ENCODE measurements around the gene CDC42SE2. TPM values are rescaled to one million over a fixed set of nuclear protein-coding genes. Genes with fewer than 3 reads are reported as not detected.

CDC42SE2 gene
- total RNA-seq, 2 experiments from 2014 or later = 68.3 to 99.6 TPM

- ChIA-PET POLR2A (interaction anchor here (0.8 kb wide), 1 partner anchor 25 kb away, joined by 3 read pairs; no protein-coding TSS in a partner anchor), CTCF (interaction anchor here (1.3 to 2.0 kb wide), 2 partner anchors 11 to 16 kb away, joined by 5 read pairs; no protein-coding TSS in a partner anchor)
- Mint-ChIP-seq H3K4me1 (peaks cover 82% of the 10 kb centered on the region), H3K27me3 (no peaks in the 10 kb centered on the region), H3K36me3 (ENCODE audit: low read depth) (peaks cover 64% of the 10 kb centered on the region), H3K27ac (peak overlapping the region; percentile 68), H3K4me3 (no peak overlapping the region), H3K9me3 (ENCODE audit: low read depth) (no peaks in the 10 kb centered on the region)
- intact Hi-C loops (cut with DNase I, micrococcal nuclease) = no loop called here
- ATAC-seq = no peak
- DNase-seq = no peak
Measured at GRCh38 chr5:131361677-131362315, 97.9 kb downstream of the CDC42SE2 start.

DNA sequence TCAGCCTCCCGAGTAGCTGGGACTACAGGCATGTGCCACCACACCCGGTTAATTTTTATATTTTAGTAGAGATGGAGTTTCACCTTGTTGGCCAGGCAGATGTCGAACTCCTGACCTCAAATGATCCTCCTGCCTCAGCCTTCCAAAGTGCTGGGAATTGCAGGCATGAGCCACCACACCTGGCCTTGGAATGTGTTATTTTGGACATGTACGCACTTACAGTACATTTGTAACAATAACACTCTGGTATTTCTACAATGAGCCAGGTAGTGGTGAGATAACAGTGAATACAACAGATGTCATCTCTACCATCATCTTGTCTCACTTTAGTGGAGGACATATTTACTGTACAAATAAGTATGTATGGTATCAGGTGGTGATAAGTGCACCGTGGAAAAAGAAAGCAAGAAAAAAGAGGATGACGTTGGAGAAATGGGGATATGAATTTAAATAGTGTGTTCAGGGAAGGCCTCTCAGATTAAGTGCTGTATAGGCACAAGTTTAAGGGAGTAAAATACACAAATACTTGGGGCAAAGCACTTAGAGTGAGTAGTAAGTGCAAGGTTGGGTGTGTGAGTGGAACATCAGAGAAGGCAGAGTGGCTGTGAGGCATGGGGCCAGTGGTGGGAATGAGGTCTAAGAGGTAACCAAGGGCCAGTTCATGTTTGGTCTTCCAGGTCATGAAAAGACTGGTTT lies 100.1 kb downstream of the CDC42SE2 start:
- CTCF ChIA-PET = interaction anchor here (1.0 kb wide), 1 partner anchor 12 kb away, joined by 5 read pairs; no protein-coding TSS in a partner anchor
- Mint-ChIP-seq H3K4me3 (no peak overlapping the region), H3K27me3 (no peaks in the 10 kb centered on the region), H3K9me3 (ENCODE audit: low read depth) (peaks cover 3% of the 10 kb centered on the region), H3K27ac (peak overlapping the region; percentile 87), H3K36me3 (ENCODE audit: low read depth) (peaks cover 69% of the 10 kb centered on the region), H3K4me1 (peaks cover 81% of the 10 kb centered on the region)
- DNase-seq (no peak), ATAC-seq (peak; percentile 25)
- POLR2A ChIA-PET = interaction anchor here (0.6 to 0.7 kb wide), 2 partner anchors 51 to 101 kb away, joined by 3 to 10 read pairs; no protein-coding TSS in a partner anchor
- intact Hi-C loops (cut with DNase I, micrococcal nuclease) = no loop called here

DNA sequence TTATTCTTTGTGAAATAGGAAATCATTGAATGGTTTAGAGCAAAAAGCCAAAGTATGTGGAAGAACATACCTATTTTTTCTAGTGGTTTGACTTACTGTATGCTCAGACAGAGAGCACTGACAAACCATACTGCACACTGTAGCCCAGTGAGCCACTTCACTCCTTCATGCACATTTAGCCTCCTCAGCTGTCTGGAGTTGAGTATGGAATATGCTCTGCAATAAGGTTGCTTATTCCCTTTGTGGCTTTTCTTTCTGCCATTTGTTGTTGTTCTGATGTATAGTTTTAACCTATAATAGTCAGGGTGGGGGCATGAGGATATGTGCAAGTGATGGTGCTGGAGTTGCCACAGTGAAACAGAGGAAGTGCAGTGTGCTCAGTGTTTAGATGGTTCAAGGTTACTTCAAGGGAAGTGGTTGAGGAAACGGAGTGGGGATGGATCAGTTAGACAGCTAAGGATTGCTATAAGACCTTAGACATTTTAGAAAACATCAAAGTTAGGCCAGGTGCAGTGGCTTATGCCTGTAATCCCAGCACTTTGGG lies 100.7 kb downstream of the CDC42SE2 start:
- peak overlapping the region; percentile 87 for H3K27ac Mint-ChIP-seq
- H3K9me3 Mint-ChIP-seq (ENCODE audit: low read depth) = peaks cover 3% of the 10 kb centered on the region
- H3K36me3 Mint-ChIP-seq (ENCODE audit: low read depth) = peaks cover 68% of the 10 kb centered on the region
- peak; percentile 59 for ATAC-seq
- ChIA-PET POLR2A (no interaction called here), CTCF (interaction anchor here (0.6 kb wide), 1 partner anchor 10 kb away, joined by 3 read pairs; no protein-coding TSS in a partner anchor)
- no peak overlapping the region for H3K4me3 Mint-ChIP-seq
- intact Hi-C loops (cut with DNase I, micrococcal nuclease) = no loop called here
- peaks cover 82% of the 10 kb centered on the region for H3K4me1 Mint-ChIP-seq
- no peak for DNase-seq
- no peaks in the 10 kb centered on the region for H3K27me3 Mint-ChIP-seq

GRCh38 chr5:131366428-131366827 lies 102.6 kb downstream of the CDC42SE2 start:
- H3K4me1 Mint-ChIP-seq = peaks cover 87% of the 10 kb centered on the region
- H3K27ac Mint-ChIP-seq = peak overlapping the region; percentile 82
- DNase-seq (no peak), ATAC-seq (no peak)
- peaks cover 3% of the 10 kb centered on the region for H3K9me3 Mint-ChIP-seq (ENCODE audit: low read depth)
- intact Hi-C loops (cut with DNase I, micrococcal nuclease) = no loop called here
- no peaks in the 10 kb centered on the region for H3K27me3 Mint-ChIP-seq
- H3K4me3 Mint-ChIP-seq = no peak overlapping the region
- H3K36me3 Mint-ChIP-seq (ENCODE audit: low read depth) = peaks cover 57% of the 10 kb centered on the region
- CTCF ChIA-PET = interaction anchor here (1.0 to 2.0 kb wide), 4 partner anchors 10 to 23 kb away, joined by 3 to 6 read pairs (median 4); no protein-coding TSS in a partner anchor
- POLR2A ChIA-PET = interaction anchor here (0.6 to 0.8 kb wide), 2 partner anchors 11 to 113 kb away, joined by 4 to 7 read pairs; no protein-coding TSS in a partner anchor

- H3K27ac Mint-ChIP-seq = peak overlapping the region; percentile 67
- no peak overlapping the region for H3K4me3 Mint-ChIP-seq
- DNase-seq (no peak), ATAC-seq (no peak)
- peaks cover 86% of the 10 kb centered on the region for H3K4me1 Mint-ChIP-seq
- H3K9me3 Mint-ChIP-seq (ENCODE audit: low read depth) = peaks cover 3% of the 10 kb centered on the region
- intact Hi-C loops (cut with DNase I, micrococcal nuclease) = no loop called here
- H3K27me3 Mint-ChIP-seq = no peaks in the 10 kb centered on the region
- POLR2A ChIA-PET = interaction anchor here (0.6 kb wide), 1 partner anchor 114 kb away, joined by 7 read pairs; no protein-coding TSS in a partner anchor
- peaks cover 56% of the 10 kb centered on the region for H3K36me3 Mint-ChIP-seq (ENCODE audit: low read depth)
- CTCF ChIA-PET = interaction anchor here (1.0 to 2.0 kb wide), 3 partner anchors 11 to 15 kb away, joined by 3 to 6 read pairs (median 5); no protein-coding TSS in a partner anchor
Measured at GRCh38 chr5:131367219-131367860, 103.5 kb downstream of the CDC42SE2 start.

- CTCF ChIA-PET = interaction anchor here (0.8 to 1.9 kb wide), 5 partner anchors 9 to 96 kb away, joined by 3 to 10 read pairs (median 3); no protein-coding TSS in a partner anchor
- intact Hi-C loops (cut with DNase I, micrococcal nuclease) = loop anchor here in 1 of 2 experiments (1.0 kb wide), 1 partner anchor 9 kb away; no protein-coding TSS in a partner anchor
- Mint-ChIP-seq H3K36me3 (ENCODE audit: low read depth) (peaks cover 59% of the 10 kb centered on the region), H3K27me3 (no peaks in the 10 kb centered on the region), H3K4me1 (peaks cover 88% of the 10 kb centered on the region), H3K27ac (peak overlapping the region; percentile 80), H3K4me3 (no peak overlapping the region), H3K9me3 (ENCODE audit: low read depth) (peaks cover 3% of the 10 kb centered on the region)
- DNase-seq (no peak), ATAC-seq (no peak)
- POLR2A ChIA-PET = interaction anchor here (0.6 kb wide), 2 partner anchors 10 to 114 kb away, joined by 3 to 4 read pairs; no protein-coding TSS in a partner anchor
Measured at GRCh38 chr5:131368866-131369265, 105.0 kb downstream of the CDC42SE2 start.

- intact Hi-C loops (cut with DNase I, micrococcal nuclease) = no loop called here
- ATAC-seq = no peak
Measured at GRCh38 chr5:131369558-131369957, 105.7 kb downstream of the CDC42SE2 start.

DNA sequence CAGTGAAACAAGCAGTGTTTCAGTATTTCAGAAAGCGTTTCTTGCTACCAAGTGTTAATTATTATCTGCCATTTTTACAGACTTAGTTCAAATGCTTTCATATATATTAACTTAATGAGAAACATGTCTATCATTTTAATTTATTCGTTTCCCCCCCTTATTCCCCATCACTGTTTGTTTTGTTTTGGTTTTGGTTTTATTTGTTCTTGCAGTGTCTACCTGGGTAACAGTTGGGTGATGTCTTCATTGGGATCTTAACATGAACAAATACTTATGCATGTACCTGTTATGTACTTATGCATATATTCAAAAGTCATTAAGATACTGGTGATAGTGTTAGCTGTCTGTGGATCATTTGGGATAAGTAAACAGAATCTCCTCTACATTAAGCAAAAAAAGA lies 108.0 kb downstream of the CDC42SE2 start:
- Mint-ChIP-seq H3K4me1 (peaks cover 92% of the 10 kb centered on the region), H3K4me3 (no peak overlapping the region), H3K36me3 (ENCODE audit: low read depth) (peaks cover 47% of the 10 kb centered on the region), H3K27me3 (no peaks in the 10 kb centered on the region), H3K9me3 (ENCODE audit: low read depth) (peaks cover 6% of the 10 kb centered on the region), H3K27ac (peak overlapping the region; percentile 48)
- ChIA-PET CTCF (interaction anchor here (1.0 kb wide), 1 partner anchor 500 kb away, joined by 4 read pairs; no protein-coding TSS in a partner anchor), POLR2A (no interaction called here)
- intact Hi-C loops (cut with DNase I, micrococcal nuclease) = no loop called here
- no peak for ATAC-seq
- DNase-seq = no peak

More at GRCh38 chr5:131369558-131369957, 105.7 kb downstream of the CDC42SE2 start:
- peaks cover 53% of the 10 kb centered on the region for H3K36me3 Mint-ChIP-seq (ENCODE audit: low read depth)
- no peak overlapping the region for H3K4me3 Mint-ChIP-seq
- peak overlapping the region; percentile 80 for H3K27ac Mint-ChIP-seq
- H3K27me3 Mint-ChIP-seq = no peaks in the 10 kb centered on the region
- peaks cover 88% of the 10 kb centered on the region for H3K4me1 Mint-ChIP-seq
- no peak for DNase-seq
- ChIA-PET CTCF (interaction anchor here (0.8 to 1.9 kb wide), 3 partner anchors 9 to 26 kb away, joined by 3 to 10 read pairs (median 5); no protein-coding TSS in a partner anchor), POLR2A (interaction anchor here (0.6 kb wide), 2 partner anchors 11 to 115 kb away, joined by 3 to 4 read pairs; no protein-coding TSS in a partner anchor)
- peaks cover 3% of the 10 kb centered on the region for H3K9me3 Mint-ChIP-seq (ENCODE audit: low read depth)

GRCh38 chr5:131373265-131373664 lies 109.4 kb downstream of the CDC42SE2 start:
- Mint-ChIP-seq H3K4me1 (peaks cover 95% of the 10 kb centered on the region), H3K27ac (peak overlapping the region; percentile 93), H3K4me3 (peak overlapping the region; percentile 16), H3K36me3 (ENCODE audit: low read depth) (peaks cover 42% of the 10 kb centered on the region), H3K9me3 (ENCODE audit: low read depth) (peaks cover 4% of the 10 kb centered on the region), H3K27me3 (no peaks in the 10 kb centered on the region)
- no peak for ATAC-seq
- DNase-seq = no peak
- POLR2A ChIA-PET = no interaction called here
- CTCF ChIA-PET = interaction anchor here (0.5 to 1.7 kb wide), 7 partner anchors 9 to 93 kb away, joined by 3 to 5 read pairs (median 3); no protein-coding TSS in a partner anchor
- intact Hi-C loops (cut with DNase I, micrococcal nuclease) = no loop called here

DNA sequence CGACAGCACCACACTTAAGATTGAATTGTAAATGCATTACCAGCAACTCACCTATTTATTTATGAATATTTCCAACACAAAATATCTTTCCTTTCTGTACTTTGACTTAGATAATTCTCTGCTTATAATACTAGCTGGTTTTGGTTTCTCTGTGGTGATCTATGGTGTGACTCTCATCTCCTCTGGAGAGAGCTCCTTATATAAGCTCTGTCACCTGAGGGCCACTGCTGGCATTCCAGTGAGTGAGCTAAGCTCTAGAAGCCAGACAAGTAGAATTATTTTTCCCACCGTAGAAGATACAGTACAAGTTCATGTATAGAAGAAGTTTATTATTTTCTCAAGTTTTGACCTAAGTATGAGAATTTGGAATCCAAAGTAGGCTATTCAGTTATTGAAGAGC lies 111.5 kb downstream of the CDC42SE2 start:
- intact Hi-C loops (cut with DNase I, micrococcal nuclease) = no loop called here
- ATAC-seq = no peak
- H3K27me3 Mint-ChIP-seq = no peaks in the 10 kb centered on the region
- ChIA-PET CTCF (interaction anchor here (0.5 to 1.5 kb wide), 6 partner anchors 10 to 111 kb away, joined by 3 to 5 read pairs (median 3); partner anchors contain the start of gene CDC42SE2), POLR2A (interaction anchor here (0.9 to 1.1 kb wide), 2 partner anchors 15 to 109 kb away, joined by 4 to 12 read pairs; no protein-coding TSS in a partner anchor)
- H3K9me3 Mint-ChIP-seq (ENCODE audit: low read depth) = peaks cover 3% of the 10 kb centered on the region
- peak overlapping the region; percentile 71 for H3K27ac Mint-ChIP-seq
- H3K4me1 Mint-ChIP-seq = peaks cover 96% of the 10 kb centered on the region
- no peak for DNase-seq
- H3K36me3 Mint-ChIP-seq (ENCODE audit: low read depth) = peaks cover 38% of the 10 kb centered on the region
- no peak overlapping the region for H3K4me3 Mint-ChIP-seq
